Fibroblast of lung (primary cell): ENCODE measurements around the gene GOLGA8O.
"Not testable (repeated sequence)": the region's sequence is repeated elsewhere in the genome, so short reads cannot be mapped to it uniquely, and the experiment has no call there.

Source experiments
- CTCF ChIP-seq, 2 donors: IDR thresholded peaks in 1 of 2; conservative IDR thresholded peaks in 1 of 2; 1 replicate in 1 of 2; 2 replicates in 1 of 2; pipeline ENCODE4 v1.5.1; 2011 to 2012; ENCODE audit warnings: low read length in 2 of 2, control low read depth in 1 of 2, inconsistent platforms in 1 of 2, low read depth in 1 of 2, mild to moderate bottlenecking in 1 of 2
- EZH2 ChIP-seq: IDR thresholded peaks from 2 replicates; pipeline ENCODE4 v1.5.1; 2012; ENCODE audit warnings: low read length, control low read depth, mild to moderate bottlenecking; ENCODE audit errors: missing control alignments

- TF ChIP-seq EZH2; CTCF (conservative IDR thresholded peaks at IDR 0.05 in 1 of 2, IDR thresholded peaks at IDR 0.05 in 1 of 2; ENCODE audit: low read depth in 1 of 2, low read length in 2 of 2): not testable (repeated sequence)
Measured at GRCh38 chr15:32455534-32455933, at the start of gene GOLGA8O.
